GM13977 (cell line): Measurements from ENCODE around the gene KXD1.
"Not testable (repeated sequence)": the region's sequence is repeated elsewhere in the genome, so short reads cannot be mapped to it uniquely, and the experiment has no call there.

ENCODE experiments used
- DNase-seq: peaks from one replicate; pipeline ENCODE4 v3.0.0; 2012; ENCODE audit warnings: low spot score
- in situ Hi-C: fragments of 300-500 bp; cut with MboI; formaldehyde crosslinking; loops from one replicate; pipeline ENCODE4 v1.12.0; 2022; ENCODE audit warnings: low sequenced_read_pairs, low pct_unique_long_range_greater_than_20kb, mixed read lengths, inconsistent platforms; ENCODE audit not compliant: unreplicated experiment
- TF ChIP-seq, protein P1 (sequence below): IDR thresholded peaks from 2 replicates; pipeline ENCODE4 v1.5.1; 2012; ENCODE audit warnings: mild to moderate bottlenecking, control low read depth; ENCODE audit not compliant: insufficient read depth; ENCODE audit errors: extremely low read depth, missing control alignments

Gene KXD1

DNA sequence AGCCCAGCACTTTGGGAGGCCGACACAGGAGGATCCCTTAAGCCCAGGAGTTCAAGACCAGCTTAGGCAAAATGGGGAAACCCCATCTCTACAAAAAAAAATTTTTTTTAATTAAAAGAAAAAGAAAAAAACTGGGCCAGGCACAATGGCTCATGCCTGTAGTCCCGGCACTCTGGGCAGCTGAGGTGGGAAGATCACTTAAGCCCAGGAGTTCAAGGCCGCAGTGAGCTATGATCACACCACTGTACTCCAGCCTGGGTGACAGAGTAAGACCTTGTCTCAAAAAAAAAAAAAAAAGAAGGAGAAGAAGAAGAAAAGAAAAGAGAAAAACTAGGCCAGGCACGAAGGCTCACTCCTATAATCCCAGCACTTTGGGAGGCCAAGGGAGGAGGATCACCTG, 40.1 kb upstream of the KXD1 start:
- no peak for DNase-seq
- in situ Hi-C loops, result no loop called here
- TF ChIP-seq, protein P1, sequence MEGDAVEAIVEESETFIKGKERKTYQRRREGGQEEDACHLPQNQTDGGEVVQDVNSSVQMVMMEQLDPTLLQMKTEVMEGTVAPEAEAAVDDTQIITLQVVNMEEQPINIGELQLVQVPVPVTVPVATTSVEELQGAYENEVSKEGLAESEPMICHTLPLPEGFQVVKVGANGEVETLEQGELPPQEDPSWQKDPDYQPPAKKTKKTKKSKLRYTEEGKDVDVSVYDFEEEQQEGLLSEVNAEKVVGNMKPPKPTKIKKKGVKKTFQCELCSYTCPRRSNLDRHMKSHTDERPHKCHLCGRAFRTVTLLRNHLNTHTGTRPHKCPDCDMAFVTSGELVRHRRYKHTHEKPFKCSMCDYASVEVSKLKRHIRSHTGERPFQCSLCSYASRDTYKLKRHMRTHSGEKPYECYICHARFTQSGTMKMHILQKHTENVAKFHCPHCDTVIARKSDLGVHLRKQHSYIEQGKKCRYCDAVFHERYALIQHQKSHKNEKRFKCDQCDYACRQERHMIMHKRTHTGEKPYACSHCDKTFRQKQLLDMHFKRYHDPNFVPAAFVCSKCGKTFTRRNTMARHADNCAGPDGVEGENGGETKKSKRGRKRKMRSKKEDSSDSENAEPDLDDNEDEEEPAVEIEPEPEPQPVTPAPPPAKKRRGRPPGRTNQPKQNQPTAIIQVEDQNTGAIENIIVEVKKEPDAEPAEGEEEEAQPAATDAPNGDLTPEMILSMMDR, result no peak

DNA sequence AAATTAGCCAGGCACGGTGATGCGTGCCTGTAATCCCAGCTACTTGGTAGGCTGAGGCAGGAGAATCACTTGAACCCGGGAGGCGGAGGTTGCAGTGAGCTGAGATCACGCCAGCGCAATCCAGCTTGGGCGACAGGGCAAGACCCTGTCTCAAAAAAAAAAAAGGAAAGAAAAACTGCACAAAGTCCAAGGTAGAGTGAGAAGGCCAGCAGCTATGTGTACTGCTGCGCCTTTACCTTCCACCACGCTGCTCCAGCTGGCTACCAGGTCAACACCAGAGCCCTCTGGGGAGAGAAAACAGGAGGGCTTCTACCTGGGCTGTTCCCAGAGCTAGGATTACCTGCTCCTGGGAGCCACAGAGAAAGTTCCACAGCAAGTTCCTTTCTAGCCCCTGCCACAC, 39.0 kb upstream of the KXD1 start:
- in situ Hi-C loops, result no loop called here
- TF ChIP-seq, protein P1, result no peak
- DNase-seq, result no peak

DNA sequence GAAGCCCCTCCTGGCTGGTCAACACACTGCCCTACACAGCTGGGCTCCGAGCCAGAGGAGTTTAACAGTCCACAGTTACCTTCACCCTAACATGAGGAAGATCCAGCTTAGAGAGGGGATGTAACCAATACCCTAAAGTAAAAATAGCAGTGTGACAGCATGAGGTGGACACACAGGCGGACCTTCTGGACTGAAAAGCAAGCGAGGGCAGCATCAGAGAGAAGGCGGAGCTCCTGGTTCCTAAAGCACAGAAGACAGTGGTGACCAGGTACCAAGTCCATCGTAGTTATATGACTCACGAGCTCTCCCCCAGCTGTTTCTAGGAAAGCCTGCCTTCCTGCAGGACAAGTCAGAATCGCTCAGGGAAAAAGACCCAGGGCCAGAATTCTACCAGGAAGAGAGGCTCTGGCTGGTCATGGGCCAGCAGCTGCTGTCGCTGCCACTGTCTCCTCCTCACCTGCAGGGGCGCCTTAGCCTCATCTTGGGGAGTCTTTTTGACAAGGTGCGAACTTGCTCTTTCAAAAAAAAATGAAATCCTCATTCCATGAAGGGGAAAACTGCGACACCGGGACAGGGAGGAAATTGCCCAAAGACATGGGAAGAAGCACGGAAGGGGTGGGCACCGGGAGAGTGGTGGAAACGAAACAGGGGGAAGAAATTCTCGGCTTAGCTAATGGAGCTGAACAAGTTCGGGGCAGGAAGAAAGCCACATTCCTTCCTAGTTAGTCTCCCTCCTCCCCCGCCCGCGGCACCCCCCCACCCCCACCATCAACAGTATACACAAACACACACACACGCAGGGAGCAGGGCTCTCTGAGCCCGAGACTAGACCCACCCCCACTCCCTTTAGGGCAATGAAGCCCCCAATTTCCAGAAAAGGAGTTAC, 37.5 kb upstream of the KXD1 start:
- TF ChIP-seq, protein P1, result peak; percentile 93
- peak; percentile 63 for DNase-seq
- in situ Hi-C loops, result no loop called here

DNA sequence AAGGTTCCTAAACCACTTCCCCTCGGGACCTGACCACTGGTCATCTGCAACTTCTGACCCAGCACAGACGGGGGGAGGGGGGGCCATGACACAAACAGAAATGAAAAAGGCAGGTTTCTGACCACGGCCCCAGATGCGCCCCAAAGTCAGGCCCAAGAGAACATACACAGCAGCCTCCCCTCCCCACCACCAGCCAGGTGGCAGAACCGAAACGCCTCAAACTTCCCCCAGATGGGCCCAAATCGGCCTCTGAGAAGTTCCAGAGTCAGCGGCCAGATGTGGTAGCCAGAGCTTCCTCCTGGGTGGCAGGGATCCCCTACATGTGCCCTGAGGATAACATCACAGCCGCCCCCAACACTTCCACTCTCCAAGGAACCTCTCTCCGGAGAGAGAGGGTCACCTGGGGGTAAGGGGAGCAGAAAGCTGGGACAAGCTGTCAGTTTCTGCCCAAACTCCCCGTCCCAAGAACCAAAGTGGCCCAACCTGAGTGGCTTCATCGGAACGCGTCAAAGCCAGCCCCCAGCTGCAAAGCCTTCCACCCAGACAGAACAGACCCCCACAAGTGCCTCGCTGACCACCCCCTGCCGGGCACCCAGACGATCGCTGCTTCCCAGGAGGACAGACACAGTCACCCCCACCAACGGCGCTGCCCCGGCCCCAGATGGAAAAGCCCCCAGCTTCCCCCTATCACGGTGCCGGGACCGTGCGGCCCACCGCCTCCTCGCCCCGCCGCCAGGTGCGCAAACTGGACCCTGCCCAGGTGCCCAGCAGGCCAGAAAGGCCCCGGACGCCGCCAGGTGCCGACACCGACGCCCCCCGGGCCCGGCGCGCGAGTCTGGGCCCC, 36.6 kb upstream of the KXD1 start:
- DNase-seq, result peak; percentile 58
- TF ChIP-seq, protein P1, result no peak
- in situ Hi-C loops, result no loop called here

DNA sequence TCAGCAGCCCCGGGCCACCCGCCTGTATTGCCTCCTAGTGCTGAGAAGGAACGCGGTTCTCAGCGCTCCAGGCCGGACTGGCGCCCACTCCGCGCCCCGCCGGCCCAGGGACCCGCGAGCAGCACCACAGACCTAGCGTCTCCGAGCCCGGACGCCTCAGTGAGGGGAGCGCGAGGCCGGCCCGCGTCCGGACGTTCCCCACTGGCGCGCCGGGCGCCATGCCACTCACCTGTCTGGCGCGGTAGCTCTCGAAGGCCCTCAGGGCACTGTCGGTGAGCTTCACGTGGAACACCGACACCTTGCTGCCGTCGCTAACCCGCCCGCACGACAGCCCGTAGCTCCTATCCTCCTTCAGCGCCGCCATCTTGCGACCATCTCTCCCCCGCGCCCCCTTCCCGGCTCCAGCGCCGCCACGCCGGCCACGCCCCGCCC, 36.0 kb upstream of the KXD1 start, which contains the start of gene ELL:
ELL (minus strand) TSS at position 379 of the 432 bp plus-strand sequence; CDS start at position 364, 15 bp downstream.
- no peak for DNase-seq
- in situ Hi-C loops, result no loop called here
- TF ChIP-seq, protein P1, result no peak

DNA sequence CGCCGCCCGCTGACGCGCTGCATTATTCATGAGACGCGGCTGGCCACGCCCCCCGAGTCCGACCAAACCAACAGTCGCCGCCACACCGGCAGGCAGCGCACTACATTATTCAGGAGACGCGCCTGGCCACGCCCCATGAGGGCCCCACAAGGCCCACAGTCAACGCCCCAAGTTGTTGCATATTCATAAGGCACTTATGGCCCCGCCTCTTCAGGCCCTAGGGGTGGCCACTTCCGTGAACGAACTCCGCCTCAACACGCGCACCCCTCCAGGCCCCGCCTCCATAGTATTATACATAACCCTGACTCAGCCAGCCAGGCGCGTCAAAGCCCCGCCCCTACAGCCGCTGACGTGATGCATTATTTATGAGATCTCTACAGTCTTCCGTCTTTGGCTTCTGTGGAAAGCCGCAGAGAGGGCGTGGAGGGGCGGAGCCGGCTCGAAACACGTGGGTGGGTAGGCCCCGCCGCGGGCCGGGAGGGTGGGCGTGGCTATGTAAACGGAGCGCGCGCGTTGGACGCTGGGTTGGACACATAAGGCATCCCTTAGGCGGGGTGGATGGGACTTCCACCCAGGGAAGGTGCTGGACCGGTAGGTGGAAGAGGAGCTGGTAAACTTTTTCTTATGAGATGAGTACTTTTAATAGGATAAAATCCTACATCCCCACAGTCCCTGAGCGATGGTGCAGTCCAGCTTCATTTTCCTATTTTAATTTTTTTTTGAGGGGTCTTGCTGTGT, 35.4 kb upstream of the KXD1 start:
- in situ Hi-C loops, result no loop called here
- TF ChIP-seq, protein P1, result no peak
- DNase-seq, result peak; percentile 98

DNA sequence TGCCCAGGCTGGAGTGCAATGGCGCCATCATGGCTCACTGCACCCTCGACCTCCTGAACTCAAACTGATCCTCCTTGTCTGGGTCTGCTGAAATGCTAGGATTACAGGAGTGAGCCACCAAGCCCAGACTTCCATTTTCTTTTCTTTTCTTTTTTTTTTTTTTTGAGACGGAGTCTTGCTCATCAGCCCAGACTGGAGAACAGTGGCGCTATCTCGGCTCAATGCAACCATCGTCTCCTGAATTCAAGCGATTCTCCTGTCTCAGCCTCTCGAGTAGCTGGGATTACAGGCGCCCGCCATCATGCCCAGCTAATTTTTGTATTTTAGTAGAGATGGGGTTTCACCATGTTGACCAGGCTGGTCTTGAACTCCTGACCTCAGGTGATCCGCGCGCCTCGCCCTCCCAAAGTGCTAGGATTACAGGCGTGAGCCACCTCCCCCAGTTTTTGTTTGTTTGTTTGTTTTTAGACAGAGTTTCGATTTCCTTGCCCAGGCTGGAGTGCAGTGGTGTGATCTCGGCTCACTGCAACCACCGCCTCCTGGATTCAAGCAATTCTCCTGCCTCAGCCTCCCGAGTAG, 34.7 kb upstream of the KXD1 start:
- in situ Hi-C loops, DNase-seq: not testable (repeated sequence)
